ES-I3 (cell line): Measurements from ENCODE around the gene SPCS2.

Experiments
- H3K36me3 ChIP-seq: 2 replicates; pipeline ENCODE4 v1.6.1; 2013; ENCODE audit warnings: mild to moderate bottlenecking, low read length, control low read depth, moderate library complexity; ENCODE audit not compliant: insufficient read depth
- H3K4me1 ChIP-seq: 2 replicates; pipeline ENCODE4 v1.6.1; 2013; ENCODE audit warnings: mild to moderate bottlenecking, control low read depth, low read length; ENCODE audit not compliant: insufficient read depth
- H3K9ac ChIP-seq: 2 replicates; pipeline ENCODE4 v1.6.1; 2013; ENCODE audit warnings: low read depth, mild to moderate bottlenecking, low read length, moderate library complexity
- H3K9me3 ChIP-seq: 2 replicates; pipeline ENCODE4 v1.6.1; 2013; ENCODE audit warnings: mild to moderate bottlenecking, low read length, moderate library complexity; ENCODE audit not compliant: control insufficient read depth, insufficient read depth

SPCS2 gene

GRCh38 chr11:74948898-74949752, at the start of gene SPCS2, which contains the start of gene XRRA1:
SPCS2 (plus strand) TSS chr11:74949266; CDS start chr11:74949286, 20 bp downstream.
XRRA1 (minus strand) TSS chr11:74949091; CDS start chr11:74940878, 8,213 bp downstream.
- Histone ChIP-seq H3K9me3 (no peaks in the 10 kb centered on the region), H3K9ac (peak within 1 kb of the TSS; percentile 84), H3K4me1 (no peaks in the 10 kb centered on the region), H3K36me3 (no peaks in the 10 kb centered on the region)

DNA sequence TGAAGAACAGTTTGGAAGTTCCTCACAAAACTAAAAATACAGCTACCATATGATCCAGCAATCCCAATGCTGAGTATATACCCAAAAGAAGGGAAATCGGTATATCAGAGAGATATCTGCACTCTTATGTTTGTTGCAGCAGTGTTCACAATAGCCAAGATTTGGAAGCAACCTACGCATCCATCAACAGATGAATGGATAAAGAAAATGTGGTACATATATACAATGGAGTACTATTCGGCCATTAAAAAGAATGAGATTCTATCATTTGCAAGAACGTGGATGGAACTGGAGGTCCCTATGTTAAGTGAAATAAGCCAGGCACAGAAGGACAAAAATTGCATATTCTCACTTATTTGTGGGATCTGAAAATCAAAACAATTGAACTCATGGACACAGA, 46.7 kb upstream of the SPCS2 start:
- Histone ChIP-seq H3K9ac (no peak overlapping the region), H3K9me3 (peaks cover 5% of the 10 kb centered on the region; the same call in 1 of the 2 replicates), H3K4me1 (no peaks in the 10 kb centered on the region), H3K36me3 (peaks cover 2% of the 10 kb centered on the region; the same call in 1 of the 2 replicates)

DNA sequence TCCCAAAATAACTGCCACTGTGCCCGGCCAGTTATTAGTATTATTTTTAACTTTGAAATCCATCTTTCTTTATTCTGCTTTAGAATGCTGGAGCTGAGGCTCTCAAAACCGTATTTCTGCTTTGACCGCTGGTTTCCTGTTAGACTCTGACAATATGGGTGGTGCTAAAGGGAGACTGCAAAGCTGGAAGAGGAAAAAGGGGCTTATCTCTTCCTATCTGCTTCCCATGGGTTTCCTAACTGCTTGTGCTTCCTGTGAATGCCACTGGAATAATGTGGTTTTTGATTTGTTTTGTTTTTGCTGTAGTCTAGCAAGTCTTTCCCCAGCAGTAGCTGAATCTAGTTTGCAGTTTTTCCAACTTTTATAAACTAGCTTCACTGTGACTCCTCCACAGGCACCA, 43.7 kb upstream of the SPCS2 start:
- Histone ChIP-seq H3K36me3 (peaks cover 2% of the 10 kb centered on the region; the same call in 1 of the 2 replicates), H3K9ac (no peak overlapping the region), H3K4me1 (no peaks in the 10 kb centered on the region)

DNA sequence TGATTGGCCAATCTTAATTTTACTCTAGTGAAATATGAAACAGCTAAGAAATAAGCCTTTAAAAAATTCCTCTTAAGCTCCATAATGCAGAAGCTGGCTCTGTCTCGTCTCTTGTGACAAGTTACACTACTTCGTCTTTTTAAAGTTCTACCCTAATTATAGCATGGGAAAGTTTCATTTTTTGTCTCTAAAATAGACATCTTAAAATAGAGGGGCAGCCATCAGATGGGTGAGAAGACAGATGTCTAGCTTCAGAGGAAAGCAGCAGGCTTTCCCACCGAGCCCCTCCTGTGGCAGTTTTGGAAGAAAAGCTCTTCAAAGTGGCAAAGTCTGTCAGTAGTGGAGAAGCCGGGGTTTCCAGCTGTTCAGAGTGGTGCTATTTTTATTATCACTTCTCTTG, 39.7 kb upstream of the SPCS2 start:
- Histone ChIP-seq H3K9me3 (no peaks in the 10 kb centered on the region; the same call in 1 of the 2 replicates), H3K9ac (no peak overlapping the region), H3K36me3 (peaks cover 2% of the 10 kb centered on the region; the same call in 1 of the 2 replicates), H3K4me1 (no peaks in the 10 kb centered on the region)

More for the DNA sequence above, 43.7 kb upstream of the SPCS2 start:
- peaks cover 5% of the 10 kb centered on the region; the same call in 1 of the 2 replicates for H3K9me3 ChIP-seq

- no peaks in the 10 kb centered on the region; the same call in 1 of the 2 replicates for H3K9me3 ChIP-seq
- H3K36me3 ChIP-seq, result peaks cover 2% of the 10 kb centered on the region; the same call in 1 of the 2 replicates
- H3K9ac ChIP-seq, result no peak overlapping the region
- no peaks in the 10 kb centered on the region for H3K4me1 ChIP-seq
Measured at GRCh38 chr11:74909812-74910211, 39.3 kb upstream of the SPCS2 start.

GRCh38 chr11:74923125-74923524, 25.9 kb upstream of the SPCS2 start:
- peaks cover 6% of the 10 kb centered on the region; the same call in 1 of the 2 replicates for H3K36me3 ChIP-seq
- no peaks in the 10 kb centered on the region for H3K4me1 ChIP-seq
- no peaks in the 10 kb centered on the region for H3K9me3 ChIP-seq
- H3K9ac ChIP-seq, result no peak overlapping the region

DNA sequence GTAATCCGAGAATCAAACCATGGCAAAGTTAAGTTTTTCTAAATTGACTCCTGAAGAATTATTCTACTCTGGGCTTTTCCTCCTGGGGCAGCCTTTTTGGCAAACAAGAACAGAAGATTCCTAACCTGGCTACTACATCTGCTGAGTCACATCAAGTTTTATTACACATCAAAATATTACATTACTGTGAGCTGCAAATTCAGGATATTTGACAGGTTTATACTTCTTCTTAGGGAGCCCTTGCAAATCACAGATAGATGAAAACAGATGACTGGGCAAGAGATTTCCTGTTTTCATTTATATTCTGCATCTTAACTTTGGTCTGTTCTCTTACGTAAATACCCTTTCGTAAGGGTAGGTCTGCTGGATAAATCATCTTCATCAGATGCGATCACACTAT, 23.8 kb upstream of the SPCS2 start:
- Histone ChIP-seq H3K4me1 (peaks cover 3% of the 10 kb centered on the region; the same call in 1 of the 2 replicates), H3K9me3 (no peaks in the 10 kb centered on the region), H3K36me3 (0 out of 2 replicates have a peak, but pooled peaks cover 2% of the 10 kb centered on the region), H3K9ac (no peak overlapping the region)

- H3K36me3 ChIP-seq, result 0 out of 2 replicates have a peak, but pooled peaks cover 2% of the 10 kb centered on the region
- H3K9ac ChIP-seq, result no peak overlapping the region
- H3K9me3 ChIP-seq, result no peaks in the 10 kb centered on the region
- peaks cover 3% of the 10 kb centered on the region; the same call in 1 of the 2 replicates for H3K4me1 ChIP-seq
Measured at GRCh38 chr11:74926304-74927030, 22.6 kb upstream of the SPCS2 start.

- no peaks in the 10 kb centered on the region for H3K9me3 ChIP-seq
- H3K4me1 ChIP-seq, result peaks cover 3% of the 10 kb centered on the region; the same call in 1 of the 2 replicates
- 0 out of 2 replicates have a peak, but pooled peaks cover 2% of the 10 kb centered on the region for H3K36me3 ChIP-seq
- no peak overlapping the region for H3K9ac ChIP-seq
Measured at GRCh38 chr11:74927496-74927895, 21.6 kb upstream of the SPCS2 start.

- no peaks in the 10 kb centered on the region for H3K9me3 ChIP-seq
- H3K9ac ChIP-seq, result no peak overlapping the region
- H3K4me1 ChIP-seq, result peaks cover 3% of the 10 kb centered on the region; the same call in 1 of the 2 replicates
- H3K36me3 ChIP-seq, result 0 out of 2 replicates have a peak, but pooled peaks cover 2% of the 10 kb centered on the region
Measured at GRCh38 chr11:74929431-74930363, 19.4 kb upstream of the SPCS2 start.

DNA sequence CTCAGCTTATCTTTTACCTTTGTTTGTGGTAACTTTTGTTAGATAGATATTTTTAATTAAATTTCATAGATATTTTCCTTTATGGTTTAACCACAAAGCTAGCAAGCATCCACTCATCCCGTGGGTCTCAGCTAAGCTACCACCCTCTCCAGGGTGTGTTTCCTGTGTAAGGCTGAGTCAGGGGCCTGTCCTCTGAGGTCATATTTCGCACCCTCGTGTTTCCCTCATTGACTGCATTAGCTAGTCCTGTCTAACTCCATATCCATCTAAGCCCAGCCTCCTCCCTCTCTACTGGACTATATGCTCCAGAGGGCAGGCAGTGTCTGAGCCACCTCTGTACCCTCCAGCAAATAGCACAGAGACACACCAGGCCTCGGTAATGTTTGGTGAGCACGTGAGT, 16.9 kb upstream of the SPCS2 start:
- Histone ChIP-seq H3K9me3 (no peaks in the 10 kb centered on the region), H3K36me3 (no peaks in the 10 kb centered on the region), H3K9ac (no peak overlapping the region), H3K4me1 (peaks cover 3% of the 10 kb centered on the region; the same call in 1 of the 2 replicates)

DNA sequence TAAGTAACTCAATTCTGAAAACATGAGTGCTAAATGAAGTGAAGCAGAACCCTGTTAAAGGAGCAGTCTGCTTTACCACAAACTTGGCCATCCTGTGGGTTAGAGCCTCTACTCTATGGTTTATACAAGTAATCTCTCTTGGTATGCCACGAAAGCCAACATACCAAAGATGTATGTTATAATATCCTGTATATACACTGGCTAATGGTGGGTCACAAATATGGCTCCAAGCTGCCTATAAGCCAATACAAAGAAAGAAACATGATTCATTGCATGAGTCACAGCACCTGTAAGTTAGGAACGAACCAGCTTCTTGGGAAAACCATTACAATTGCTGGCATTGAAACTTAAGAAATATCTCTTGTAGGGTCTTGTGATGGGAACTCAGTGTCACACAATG, 16.3 kb upstream of the SPCS2 start:
- H3K9ac ChIP-seq, result no peak overlapping the region
- H3K36me3 ChIP-seq, result no peaks in the 10 kb centered on the region
- H3K9me3 ChIP-seq, result no peaks in the 10 kb centered on the region
- H3K4me1 ChIP-seq, result peaks cover 3% of the 10 kb centered on the region; the same call in 1 of the 2 replicates

GRCh38 chr11:74933765-74934164, 15.3 kb upstream of the SPCS2 start:
- Histone ChIP-seq H3K4me1 (peaks cover 3% of the 10 kb centered on the region; the same call in 1 of the 2 replicates), H3K36me3 (no peaks in the 10 kb centered on the region), H3K9me3 (no peaks in the 10 kb centered on the region), H3K9ac (no peak overlapping the region)
